GM18502 (cell line): ENCODE results near the gene ITM2C.
A peak's percentile ranks its signal among the peaks of the same experiment; 100 is the strongest.

ENCODE experiments used
- ATAC-seq: cut with Tn5 transposase; IDR thresholded peaks from one replicate; pipeline ENCODE4 v1.9.1; 2021; ENCODE audit warnings: mild to moderate bottlenecking; ENCODE audit not compliant: unreplicated experiment, poor library complexity

ITM2C gene

GRCh38 chr2:230889911-230890601 is 25.3 kb downstream of the ITM2C start:
- no peak for ATAC-seq

- ATAC-seq = no peak
These were observed 25.9 kb downstream of the ITM2C start for GRCh38 chr2:230890646-230891045.

- no peak for ATAC-seq
These were observed 26.3 kb downstream of the ITM2C start for GRCh38 chr2:230891064-230891463.

- no peak for ATAC-seq
These were observed 26.8 kb downstream of the ITM2C start for GRCh38 chr2:230891509-230891908.

GRCh38 chr2:230893338-230893737 is 28.6 kb downstream of the ITM2C start:
- peak; percentile 72 for ATAC-seq

GRCh38 chr2:230893841-230894781 is 29.4 kb downstream of the ITM2C start:
- peak; percentile 48 for ATAC-seq

- ATAC-seq = no peak
These were observed 31.0 kb downstream of the ITM2C start for GRCh38 chr2:230895536-230896345.

- ATAC-seq = no peak
These were observed 31.8 kb downstream of the ITM2C start for GRCh38 chr2:230896346-230897115.

GRCh38 chr2:230898016-230898712 is 33.4 kb downstream of the ITM2C start:
- no peak for ATAC-seq

GRCh38 chr2:230898713-230899091 is 34.0 kb downstream of the ITM2C start:
- ATAC-seq = no peak

GRCh38 chr2:230899287-230899686 is 34.5 kb downstream of the ITM2C start:
- no peak for ATAC-seq

GRCh38 chr2:230899786-230900185 is 35.0 kb downstream of the ITM2C start:
- no peak for ATAC-seq

- ATAC-seq = no peak
These were observed 35.7 kb downstream of the ITM2C start for GRCh38 chr2:230900336-230900995.

- ATAC-seq = no peak
These were observed 36.3 kb downstream of the ITM2C start for GRCh38 chr2:230901006-230901405.

- peak; percentile 68 for ATAC-seq
These were observed 37.6 kb downstream of the ITM2C start for GRCh38 chr2:230902180-230902899.

GRCh38 chr2:230903231-230904150 is 38.7 kb downstream of the ITM2C start:
- ATAC-seq = no peak

- ATAC-seq = no peak
These were observed 40.2 kb downstream of the ITM2C start for GRCh38 chr2:230904856-230905447.
